WTC11 (cell line): ENCODE results near the gene VKORC1. TPM values are rescaled to one million over a fixed set of nuclear protein-coding genes. Genes with fewer than 3 reads are reported as not detected.

Experiments used
- ATAC-seq: fragments of 200-7000 bp; cut with Tn5 transposase; 2 replicates; pipeline ENCODE4 v1.10.0; 2021; ENCODE audit warnings: mild to moderate bottlenecking, moderate library complexity
- CTCF ChIA-PET: fragments of 300-600 bp; sonication (Branson Sonifier 250); formaldehyde crosslinking; loops from one replicate; lab custom pipeline; 2021; ENCODE audit warnings: antibody characterized with exemption; lab: Charles Lee
- POLR2A ChIA-PET: fragments of 350-600 bp; sonication (Branson Sonifier 250); formaldehyde crosslinking; loops from one replicate; lab custom pipeline; 2021; ENCODE audit warnings: antibody characterized with exemption; lab: Charles Lee
- DNase-seq: peaks from one replicate; pipeline ENCODE4 v3.0.0; 2021; ENCODE audit warnings: low spot score
- H3K27ac Mint-ChIP-seq: 2 replicates; pipeline ENCODE4 v1.8.0; 2021; ENCODE audit warnings: mixed read lengths
- H3K27me3 Mint-ChIP-seq: 2 replicates; pipeline ENCODE4 v1.8.0; 2021; ENCODE audit warnings: low read depth, mild to moderate bottlenecking, moderate library complexity, mixed read lengths
- H3K36me3 Mint-ChIP-seq: 2 replicates; pipeline ENCODE4 v1.8.0; 2021; ENCODE audit warnings: mixed read lengths
- H3K4me1 Mint-ChIP-seq: 2 replicates; pipeline ENCODE4 v1.8.0; 2022; ENCODE audit warnings: mixed read lengths
- H3K4me3 Mint-ChIP-seq: 2 replicates; pipeline ENCODE4 v1.8.0; 2021; ENCODE audit warnings: mild to moderate bottlenecking, moderate library complexity, mixed read lengths
- H3K9me3 Mint-ChIP-seq: 2 replicates; pipeline ENCODE4 v1.8.0; 2021; ENCODE audit warnings: mixed read lengths
- AR ChIP-seq: fragments of 250-450 bp; sonication (Bioruptor Pico); IDR thresholded peaks from 2 replicates; pipeline ENCODE4 v1.9.0; 2021; ENCODE audit warnings: mild to moderate bottlenecking
- ARID4B ChIP-seq: sonication (generic); formaldehyde crosslinking; IDR thresholded peaks from 2 replicates; pipeline ENCODE4 v1.8.0; 2023; ENCODE audit warnings: missing genetic modification reagents, mild to moderate bottlenecking, borderline replicate concordance
- ATF1 ChIP-seq: sonication (generic); formaldehyde crosslinking; IDR thresholded peaks from 2 replicates; pipeline ENCODE4 v1.8.1; 2023; ENCODE audit warnings: mild to moderate bottlenecking, moderate library complexity, missing genetic modification reagents
- CREB1 ChIP-seq: sonication (generic); formaldehyde crosslinking; IDR thresholded peaks from 2 replicates; pipeline ENCODE4 v1.8.0; 2023; ENCODE audit warnings: mild to moderate bottlenecking, missing genetic modification reagents
- E2F4 ChIP-seq: sonication (generic); formaldehyde crosslinking; IDR thresholded peaks from 2 replicates; pipeline ENCODE4 v1.8.1; 2022; ENCODE audit warnings: low read depth, mild to moderate bottlenecking, moderate library complexity, missing genetic modification reagents, borderline replicate concordance
- ETV6 ChIP-seq: sonication (generic); formaldehyde crosslinking; IDR thresholded peaks from 2 replicates; pipeline ENCODE4 v1.8.1; 2022; ENCODE audit warnings: mild to moderate bottlenecking, missing genetic modification reagents
- FOXK1 ChIP-seq: sonication (generic); formaldehyde crosslinking; IDR thresholded peaks from 2 replicates; pipeline ENCODE4 v1.8.0; 2022; ENCODE audit warnings: mild to moderate bottlenecking, moderate library complexity, missing genetic modification reagents
- FOXP4 ChIP-seq: sonication (generic); formaldehyde crosslinking; IDR thresholded peaks from 2 replicates; pipeline ENCODE4 v1.8.0; 2022; ENCODE audit warnings: mild to moderate bottlenecking, missing genetic modification reagents
- GABPB1 ChIP-seq: sonication (generic); formaldehyde crosslinking; IDR thresholded peaks from 2 replicates; pipeline ENCODE4 v1.8.1; 2023; ENCODE audit warnings: mild to moderate bottlenecking, missing genetic modification reagents
- HMGA2 ChIP-seq: fragments of 250-450 bp; sonication (Bioruptor Pico); IDR thresholded peaks from 2 replicates; pipeline ENCODE4 v1.4.0; 2021; ENCODE audit warnings: mild to moderate bottlenecking, moderate library complexity
- NFATC4 ChIP-seq: fragments of 250-450 bp; sonication (Bioruptor Pico); IDR thresholded peaks from 2 replicates; pipeline ENCODE4 v1.9.0; 2021; ENCODE audit warnings: mild to moderate bottlenecking
- NR3C1 ChIP-seq: sonication (generic); formaldehyde crosslinking; conservative IDR thresholded peaks from 2 replicates; pipeline ENCODE4 v1.8.1; 2023; ENCODE audit warnings: low read depth, mild to moderate bottlenecking, missing genetic modification reagents
- OVOL2 ChIP-seq: fragments of 250-450 bp; sonication (Bioruptor Pico); IDR thresholded peaks from 2 replicates; pipeline ENCODE4 v1.9.0; 2021; ENCODE audit warnings: mild to moderate bottlenecking, borderline replicate concordance
- PREB ChIP-seq: sonication (generic); formaldehyde crosslinking; IDR thresholded peaks from 2 replicates; pipeline ENCODE4 v1.8.1; 2022; ENCODE audit warnings: mild to moderate bottlenecking, missing genetic modification reagents, moderate library complexity, borderline replicate concordance
- SMAD3 ChIP-seq: sonication (generic); formaldehyde crosslinking; IDR thresholded peaks from 2 replicates; pipeline ENCODE4 v1.8.0; 2022; ENCODE audit warnings: missing genetic modification reagents, mild to moderate bottlenecking, borderline replicate concordance
- SOX15 ChIP-seq: fragments of 250-450 bp; sonication (Bioruptor Pico); IDR thresholded peaks from 2 replicates; pipeline ENCODE4 v1.9.0; 2021; ENCODE audit warnings: mild to moderate bottlenecking
- SP1 ChIP-seq: sonication (generic); formaldehyde crosslinking; conservative IDR thresholded peaks from 2 replicates; pipeline ENCODE4 v1.8.1; 2022; ENCODE audit warnings: missing genetic modification reagents
- TEAD1 ChIP-seq: sonication (generic); formaldehyde crosslinking; IDR thresholded peaks from 2 replicates; pipeline ENCODE4 v1.8.0; 2022; ENCODE audit warnings: mild to moderate bottlenecking, missing genetic modification reagents
- ZBTB43 ChIP-seq: sonication (generic); formaldehyde crosslinking; IDR thresholded peaks from 2 replicates; pipeline ENCODE4 v1.8.1; 2023; ENCODE audit warnings: mild to moderate bottlenecking, missing genetic modification reagents
- ZNF138 ChIP-seq: sonication (generic); formaldehyde crosslinking; conservative IDR thresholded peaks from 2 replicates; pipeline ENCODE4 v1.8.1; 2022; ENCODE audit warnings: mild to moderate bottlenecking, moderate library complexity, missing genetic modification reagents
- ZNF232 ChIP-seq: sonication (generic); formaldehyde crosslinking; IDR thresholded peaks from 2 replicates; pipeline ENCODE4 v1.8.0; 2022; ENCODE audit warnings: mild to moderate bottlenecking, missing genetic modification reagents
- total RNA-seq: library from RNA; stranded (reverse); gene quantifications from 3 replicates; pipeline ENCODE4 v1.2.3, GENCODE V29; 2021

VKORC1 gene
- total RNA-seq, 1 experiment from 2014 or later = 85.7 TPM

- ChIA-PET CTCF (interaction anchor here (0.6 to 2.9 kb wide), 28 partner anchors 9 to 338 kb away, joined by 3 to 58 read pairs (median 4); partner anchors contain the start of genes FUS, HSD3B7, PRSS8 and PYCARD), POLR2A (interaction anchor here (0.6 to 2.1 kb wide), 22 partner anchors 8 to 342 kb away, joined by 3 to 37 read pairs (median 4); partner anchors contain the start of genes FUS, PRSS8, PYCARD and TRIM72)
- ATAC-seq (peak; percentile 93), DNase-seq (peak; percentile 96)
- no peaks in the 10 kb centered on the region for H3K9me3 Mint-ChIP-seq
- H3K4me3 Mint-ChIP-seq = peak within 1 kb of the TSS; percentile 83
- H3K4me1 Mint-ChIP-seq = peaks cover 16% of the 10 kb centered on the region
- H3K27ac Mint-ChIP-seq = peak within 1 kb of the TSS; percentile 80
- H3K27me3 Mint-ChIP-seq = no peaks in the 10 kb centered on the region
- peaks cover 33% of the 10 kb centered on the region for H3K36me3 Mint-ChIP-seq
- TF ChIP-seq SP1 (CRISPR knock-in tag) = peak; percentile 97
- TF ChIP-seq E2F4 = no peak
- TF ChIP-seq AR (CRISPR knock-in tag) = no peak
- peak; percentile 91 for TF ChIP-seq FOXK1 (CRISPR knock-in tag)
- peak; percentile 88 for TF ChIP-seq GABPB1 (CRISPR knock-in tag)
- no peak for TF ChIP-seq SOX15 (CRISPR knock-in tag)
- peak; percentile 40; the same call in 1 of the 2 replicates for TF ChIP-seq HMGA2
- no peak; the same call in 1 of the 2 replicates for TF ChIP-seq ATF1
- no peak for TF ChIP-seq CREB1 (CRISPR knock-in tag)
- no peak for TF ChIP-seq NFATC4 (CRISPR knock-in tag)
- no peak for TF ChIP-seq SMAD3 (CRISPR knock-in tag)
- TF ChIP-seq ETV6 (CRISPR knock-in tag) = 0 out of 2 replicates have a peak, but pooled peaks have one; percentile 35
- TF ChIP-seq OVOL2 (CRISPR knock-in tag) = no peak
- TF ChIP-seq ZNF232 = no peak
- TF ChIP-seq NR3C1 (CRISPR knock-in tag) = no peak
- no peak for TF ChIP-seq PREB (CRISPR knock-in tag)
- TF ChIP-seq FOXP4 (CRISPR knock-in tag) = peak; percentile 66; the same call in 1 of the 2 replicates
- TF ChIP-seq TEAD1 (CRISPR knock-in tag) = peak; percentile 51; the same call in 1 of the 2 replicates
- no peak for TF ChIP-seq ZNF138 (CRISPR knock-in tag)
- peak; percentile 38; the same call in 1 of the 2 replicates for TF ChIP-seq ZBTB43
- peak; percentile 72; the same call in 1 of the 2 replicates for TF ChIP-seq ARID4B (CRISPR knock-in tag)
Measured at GRCh38 chr16:31117384-31118222, 23.0 kb upstream of the VKORC1 start, which contains the start of gene KAT8. TSS of gene KAT8 (plus strand) at chr16:31117664. CDS start at chr16:31117682, 18 bp downstream.
